ENCODE results near the gene ARHGEF17.

The ARHGEF17 gene

DNA sequence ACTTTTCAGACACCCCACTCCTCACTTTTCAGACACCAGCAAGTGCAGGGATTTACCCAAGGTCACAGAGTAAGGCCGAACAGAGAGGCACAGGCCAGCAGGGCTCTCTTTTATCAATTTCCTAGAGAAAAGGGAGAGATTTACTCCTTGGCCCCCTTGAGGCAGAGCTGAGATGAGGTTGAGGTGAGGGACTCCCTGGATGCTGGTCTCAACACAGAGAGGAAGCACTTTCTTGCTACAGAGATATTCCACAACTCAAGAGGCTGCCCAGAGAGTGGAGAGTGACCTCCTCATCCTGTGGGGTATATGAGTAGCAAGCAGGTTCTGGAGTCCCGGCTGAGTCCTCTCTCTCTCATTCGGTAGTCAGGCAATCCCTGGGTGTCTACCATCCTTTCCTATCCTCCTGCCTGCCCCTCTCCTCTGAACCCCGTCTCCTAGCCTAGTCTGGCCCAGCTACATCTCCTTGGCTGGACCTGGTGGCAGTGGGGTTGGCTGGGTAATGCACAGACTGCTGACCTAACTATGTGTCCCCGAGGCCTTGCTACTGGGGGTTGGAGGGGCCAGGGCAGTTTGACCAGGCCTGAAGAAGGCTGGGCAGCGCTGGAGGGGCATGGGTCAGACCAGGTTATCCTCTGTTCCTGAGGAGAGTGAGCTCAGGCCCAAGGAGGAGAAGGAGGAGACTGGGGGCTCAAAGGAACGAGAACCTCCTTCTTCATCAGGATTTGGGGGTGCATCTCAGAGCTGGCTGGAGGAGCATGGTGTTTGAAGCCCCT lies 1.8 kb upstream of the ARHGEF17 start:
- Histone ChIP-seq H3K36me3 (ENCODE audit: control insufficient read depth in 1 of 2, insufficient read depth in 2 of 2, low read length in 2 of 2) (no peaks in the 10 kb centered on the region), H3K4me1 (ENCODE audit: control insufficient read depth in 1 of 2, insufficient read depth in 2 of 2, low read length in 2 of 2) (peaks cover 12 to 13% of the 10 kb centered on the region in 2 donors), H3K9ac (ENCODE audit: low read depth in 1 of 2, low read length in 2 of 2) (no peak overlapping the region), H3K9me3 (ENCODE audit: control insufficient read depth in 1 of 2, low read length in 2 of 2) (no peaks in the 10 kb centered on the region), H3K27ac (ENCODE audit: low read depth, low read length) (no peak overlapping the region), H3K27me3 (ENCODE audit: control insufficient read depth in 1 of 2, insufficient read depth in 2 of 2, low read length in 2 of 2) (peaks cover 3 to 4% of the 10 kb centered on the region in 2 donors), H3K4me3 (ENCODE audit: low read depth in 1 of 2, low read length in 2 of 2) (no peak overlapping the region)

DNA sequence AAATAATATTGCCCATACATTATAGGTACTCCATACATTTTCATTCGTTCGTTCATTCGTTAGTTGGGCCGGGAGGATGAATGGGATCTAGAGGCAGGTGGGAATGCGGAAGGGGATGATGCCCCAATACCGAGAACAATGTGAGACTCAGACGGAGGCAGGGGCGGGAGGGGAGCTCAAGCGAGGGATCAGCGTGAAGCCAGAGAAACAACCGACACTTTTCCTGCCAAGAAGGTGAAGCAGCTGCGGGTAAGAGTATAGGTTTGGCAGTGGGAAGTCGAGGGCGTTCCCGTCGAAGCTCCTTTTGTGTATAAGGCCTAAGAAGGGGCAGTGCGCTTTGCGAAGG lies 1.1 kb upstream of the ARHGEF17 start:
- Histone ChIP-seq H3K9me3 (ENCODE audit: control insufficient read depth in 1 of 2, low read length in 2 of 2) (no peaks in the 10 kb centered on the region), H3K4me3 (ENCODE audit: low read depth in 1 of 2, low read length in 2 of 2) (peak overlapping the region; percentile 13 to 56), H3K27me3 (ENCODE audit: control insufficient read depth in 1 of 2, insufficient read depth in 2 of 2, low read length in 2 of 2) (peaks cover 3 to 4% of the 10 kb centered on the region in 2 donors), H3K4me1 (ENCODE audit: control insufficient read depth in 1 of 2, insufficient read depth in 2 of 2, low read length in 2 of 2) (peaks cover 12 to 17% of the 10 kb centered on the region in 2 donors), H3K27ac (ENCODE audit: low read depth, low read length) (peak overlapping the region; percentile 34), H3K9ac (ENCODE audit: low read depth in 1 of 2, low read length in 2 of 2) (peak overlapping the region in 1 of 2 donors; percentile 32), H3K36me3 (ENCODE audit: control insufficient read depth in 1 of 2, insufficient read depth in 2 of 2, low read length in 2 of 2) (no peaks in the 10 kb centered on the region)

DNA sequence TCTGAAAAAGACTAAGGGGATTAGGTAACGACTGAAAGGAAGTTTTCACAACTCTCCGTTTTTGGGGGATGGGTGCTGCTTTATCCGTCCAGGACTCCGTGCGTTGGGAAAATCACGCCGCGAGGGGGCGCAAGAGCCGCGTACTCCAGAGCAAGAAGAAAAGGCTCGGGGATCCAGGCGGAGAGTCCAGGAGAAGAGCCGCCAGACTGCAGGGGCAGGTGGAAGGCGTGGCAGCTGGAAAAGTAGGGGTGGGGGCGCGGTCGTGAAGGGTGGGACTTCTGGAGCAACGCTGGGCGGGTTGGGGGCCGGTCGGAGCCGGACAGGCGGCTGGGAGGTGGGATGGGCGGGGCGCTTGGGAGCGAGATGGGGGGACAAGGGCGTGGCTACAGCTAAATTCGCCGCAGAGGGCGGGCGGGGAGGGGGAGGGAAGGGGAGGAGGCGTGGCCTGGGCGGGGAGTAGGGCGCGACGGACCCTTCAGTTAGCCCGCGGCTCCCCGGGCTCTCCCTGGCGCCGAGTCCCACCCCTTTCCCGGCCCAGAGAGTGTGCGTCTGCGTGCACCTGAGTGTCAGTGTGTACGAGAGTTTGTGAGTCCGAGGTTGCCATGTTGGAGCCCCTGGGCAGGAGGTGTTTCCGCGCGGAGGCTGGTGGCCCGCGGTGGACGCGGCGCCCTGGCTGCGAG lies 613 bp upstream of the ARHGEF17 start:
- Histone ChIP-seq H3K4me1 (ENCODE audit: control insufficient read depth in 1 of 2, insufficient read depth in 2 of 2, low read length in 2 of 2) (peaks cover 12 to 17% of the 10 kb centered on the region in 2 donors), H3K4me3 (ENCODE audit: low read depth in 1 of 2, low read length in 2 of 2) (peak overlapping the region; percentile 71 to 76), H3K9ac (ENCODE audit: low read depth in 1 of 2, low read length in 2 of 2) (peak overlapping the region; percentile 25 to 32), H3K27me3 (ENCODE audit: control insufficient read depth in 1 of 2, insufficient read depth in 2 of 2, low read length in 2 of 2) (peaks cover 3 to 4% of the 10 kb centered on the region in 2 donors), H3K27ac (ENCODE audit: low read depth, low read length) (peak overlapping the region; percentile 89), H3K9me3 (ENCODE audit: control insufficient read depth in 1 of 2, low read length in 2 of 2) (no peaks in the 10 kb centered on the region), H3K36me3 (ENCODE audit: control insufficient read depth in 1 of 2, insufficient read depth in 2 of 2, low read length in 2 of 2) (no peaks in the 10 kb centered on the region)

DNA sequence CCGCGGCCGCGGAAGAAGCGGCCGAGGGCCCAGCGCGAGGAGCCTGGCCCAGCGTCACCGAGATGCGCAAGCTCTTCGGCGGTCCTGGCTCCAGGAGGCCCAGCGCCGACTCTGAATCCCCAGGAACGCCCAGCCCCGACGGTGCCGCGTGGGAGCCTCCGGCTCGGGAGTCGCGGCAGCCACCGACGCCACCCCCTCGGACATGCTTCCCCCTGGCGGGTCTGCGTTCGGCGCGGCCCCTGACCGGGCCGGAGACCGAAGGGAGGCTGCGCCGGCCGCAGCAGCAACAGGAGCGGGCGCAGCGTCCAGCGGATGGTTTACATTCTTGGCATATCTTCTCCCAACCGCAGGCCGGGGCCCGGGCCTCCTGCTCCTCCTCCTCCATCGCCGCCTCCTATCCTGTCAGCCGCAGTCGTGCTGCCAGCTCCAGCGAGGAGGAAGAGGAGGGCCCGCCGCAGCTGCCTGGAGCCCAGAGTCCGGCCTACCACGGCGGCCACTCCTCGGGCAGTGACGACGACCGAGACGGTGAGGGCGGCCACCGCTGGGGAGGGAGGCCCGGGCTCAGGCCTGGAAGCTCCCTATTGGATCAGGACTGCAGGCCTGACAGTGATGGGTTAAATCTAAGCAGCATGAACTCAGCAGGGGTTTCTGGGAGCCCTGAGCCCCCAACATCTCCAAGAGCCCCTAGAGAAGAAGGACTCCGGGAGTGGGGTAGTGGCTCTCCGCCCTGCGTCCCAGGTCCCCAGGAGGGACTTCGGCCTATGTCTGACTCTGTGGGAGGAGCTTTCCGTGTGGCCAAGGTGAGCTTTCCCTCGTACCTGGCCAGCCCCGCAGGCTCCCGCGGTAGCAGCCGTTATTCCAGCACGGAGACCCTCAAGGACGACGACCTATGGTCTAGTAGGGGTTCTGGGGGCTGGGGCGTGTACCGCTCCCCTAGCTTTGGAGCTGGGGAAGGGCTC lies 1.2 kb downstream of the ARHGEF17 start:
- Histone ChIP-seq H3K9me3 (ENCODE audit: control insufficient read depth in 1 of 2, low read length in 2 of 2) (no peaks in the 10 kb centered on the region), H3K27ac (ENCODE audit: low read depth, low read length) (peak overlapping the region; percentile 89), H3K9ac (ENCODE audit: low read depth in 1 of 2, low read length in 2 of 2) (peak overlapping the region; percentile 32 to 65), H3K4me1 (ENCODE audit: control insufficient read depth in 1 of 2, insufficient read depth in 2 of 2, low read length in 2 of 2) (peaks cover 13 to 18% of the 10 kb centered on the region in 2 donors), H3K27me3 (ENCODE audit: control insufficient read depth in 1 of 2, insufficient read depth in 2 of 2, low read length in 2 of 2) (peaks cover 3 to 4% of the 10 kb centered on the region in 2 donors), H3K36me3 (ENCODE audit: control insufficient read depth in 1 of 2, insufficient read depth in 2 of 2, low read length in 2 of 2) (no peaks in the 10 kb centered on the region), H3K4me3 (ENCODE audit: low read depth in 1 of 2, low read length in 2 of 2) (peak overlapping the region; percentile 60 to 76)

DNA sequence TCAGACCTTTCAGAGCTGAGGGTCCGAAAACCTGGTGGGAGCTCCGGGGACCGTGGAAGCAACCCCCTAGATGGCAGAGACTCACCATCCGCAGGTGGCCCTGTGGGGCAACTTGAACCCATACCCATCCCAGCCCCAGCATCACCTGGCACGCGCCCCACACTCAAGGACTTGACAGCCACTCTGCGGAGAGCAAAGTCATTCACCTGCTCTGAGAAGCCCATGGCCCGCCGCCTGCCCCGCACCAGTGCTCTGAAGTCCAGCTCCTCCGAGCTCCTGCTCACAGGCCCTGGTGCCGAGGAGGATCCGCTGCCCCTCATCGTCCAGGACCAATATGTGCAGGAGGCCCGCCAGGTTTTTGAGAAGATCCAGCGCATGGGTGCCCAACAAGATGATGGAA lies 2.0 kb downstream of the ARHGEF17 start:
- peak overlapping the region; percentile 89 for H3K27ac ChIP-seq (ENCODE audit: low read depth, low read length)
- H3K27me3 ChIP-seq (ENCODE audit: control insufficient read depth in 1 of 2, insufficient read depth in 2 of 2, low read length in 2 of 2): peaks cover 3 to 4% of the 10 kb centered on the region in 2 donors
- peak overlapping the region; percentile 37 to 57 for H3K4me3 ChIP-seq (ENCODE audit: low read depth in 1 of 2, low read length in 2 of 2)
- H3K9ac ChIP-seq (ENCODE audit: low read depth in 1 of 2, low read length in 2 of 2): peak overlapping the region; percentile 32 to 65
- H3K4me1 ChIP-seq (ENCODE audit: control insufficient read depth in 1 of 2, insufficient read depth in 2 of 2, low read length in 2 of 2): peaks cover 17 to 23% of the 10 kb centered on the region in 2 donors
- H3K9me3 ChIP-seq (ENCODE audit: control insufficient read depth in 1 of 2, low read length in 2 of 2): no peaks in the 10 kb centered on the region
- H3K36me3 ChIP-seq (ENCODE audit: control insufficient read depth in 1 of 2, insufficient read depth in 2 of 2, low read length in 2 of 2): no peaks in the 10 kb centered on the region

DNA sequence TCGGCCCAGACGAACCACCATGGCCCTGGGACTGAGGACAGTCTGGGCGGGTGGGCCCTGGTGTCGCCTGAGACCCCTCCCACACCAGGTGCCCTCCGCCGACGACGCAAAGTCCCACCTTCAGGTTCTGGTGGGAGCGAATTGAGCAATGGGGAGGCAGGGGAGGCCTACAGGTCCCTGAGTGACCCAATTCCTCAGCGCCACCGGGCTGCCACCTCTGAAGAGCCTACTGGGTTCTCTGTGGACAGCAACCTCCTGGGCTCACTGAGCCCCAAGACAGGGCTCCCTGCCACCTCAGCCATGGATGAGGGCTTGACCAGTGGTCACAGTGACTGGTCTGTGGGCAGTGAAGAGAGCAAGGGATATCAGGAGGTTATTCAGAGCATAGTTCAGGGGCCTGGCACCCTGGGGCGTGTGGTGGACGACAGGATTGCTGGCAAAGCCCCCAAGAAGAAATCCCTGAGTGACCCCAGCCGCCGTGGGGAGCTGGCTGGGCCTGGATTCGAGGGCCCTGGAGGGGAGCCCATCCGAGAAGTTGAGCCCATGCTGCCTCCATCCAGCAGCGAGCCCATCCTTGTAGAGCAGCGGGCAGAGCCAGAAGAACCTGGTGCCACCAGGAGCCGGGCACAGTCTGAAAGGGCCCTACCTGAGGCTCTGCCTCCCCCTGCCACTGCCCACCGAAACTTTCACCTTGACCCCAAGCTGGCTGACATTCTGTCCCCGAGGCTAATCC lies 2.8 kb downstream of the ARHGEF17 start:
- Histone ChIP-seq H3K9ac (ENCODE audit: low read depth in 1 of 2, low read length in 2 of 2) (peak overlapping the region in 1 of 2 donors; percentile 6), H3K36me3 (ENCODE audit: control insufficient read depth in 1 of 2, insufficient read depth in 2 of 2, low read length in 2 of 2) (no peaks in the 10 kb centered on the region), H3K4me1 (ENCODE audit: control insufficient read depth in 1 of 2, insufficient read depth in 2 of 2, low read length in 2 of 2) (peaks cover 17 to 23% of the 10 kb centered on the region in 2 donors), H3K4me3 (ENCODE audit: low read depth in 1 of 2, low read length in 2 of 2) (peak overlapping the region; percentile 10 to 29), H3K9me3 (ENCODE audit: control insufficient read depth in 1 of 2, low read length in 2 of 2) (no peaks in the 10 kb centered on the region), H3K27ac (ENCODE audit: low read depth, low read length) (peak overlapping the region; percentile 5), H3K27me3 (ENCODE audit: control insufficient read depth in 1 of 2, insufficient read depth in 2 of 2, low read length in 2 of 2) (peaks cover 3 to 4% of the 10 kb centered on the region in 2 donors)

DNA sequence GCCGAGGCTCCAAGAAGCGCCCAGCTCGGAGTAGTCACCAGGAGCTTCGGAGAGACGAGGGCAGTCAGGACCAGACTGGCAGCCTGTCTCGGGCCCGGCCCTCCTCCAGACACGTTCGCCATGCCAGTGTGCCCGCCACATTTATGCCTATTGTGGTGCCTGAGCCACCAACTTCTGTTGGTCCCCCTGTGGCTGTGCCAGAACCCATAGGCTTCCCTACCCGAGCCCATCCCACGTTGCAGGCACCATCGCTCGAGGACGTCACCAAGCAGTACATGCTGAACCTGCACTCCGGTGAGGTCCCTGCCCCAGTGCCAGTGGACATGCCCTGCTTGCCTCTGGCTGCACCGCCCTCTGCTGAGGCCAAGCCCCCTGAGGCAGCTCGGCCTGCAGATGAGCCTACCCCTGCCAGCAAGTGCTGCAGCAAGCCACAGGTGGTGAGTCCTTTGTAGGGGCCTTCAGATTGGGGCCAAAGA lies 3.4 kb downstream of the ARHGEF17 start:
- Histone ChIP-seq H3K9ac (ENCODE audit: low read depth in 1 of 2, low read length in 2 of 2) (peak overlapping the region in 1 of 2 donors; percentile 12), H3K4me1 (ENCODE audit: control insufficient read depth in 1 of 2, insufficient read depth in 2 of 2, low read length in 2 of 2) (peaks cover 16 to 22% of the 10 kb centered on the region in 2 donors), H3K4me3 (ENCODE audit: low read depth in 1 of 2, low read length in 2 of 2) (peak overlapping the region; percentile 29 to 36), H3K27ac (ENCODE audit: low read depth, low read length) (no peak overlapping the region), H3K36me3 (ENCODE audit: control insufficient read depth in 1 of 2, insufficient read depth in 2 of 2, low read length in 2 of 2) (no peaks in the 10 kb centered on the region), H3K27me3 (ENCODE audit: control insufficient read depth in 1 of 2, insufficient read depth in 2 of 2, low read length in 2 of 2) (peaks cover 2 to 4% of the 10 kb centered on the region in 2 donors), H3K9me3 (ENCODE audit: control insufficient read depth in 1 of 2, low read length in 2 of 2) (no peaks in the 10 kb centered on the region)

DNA sequence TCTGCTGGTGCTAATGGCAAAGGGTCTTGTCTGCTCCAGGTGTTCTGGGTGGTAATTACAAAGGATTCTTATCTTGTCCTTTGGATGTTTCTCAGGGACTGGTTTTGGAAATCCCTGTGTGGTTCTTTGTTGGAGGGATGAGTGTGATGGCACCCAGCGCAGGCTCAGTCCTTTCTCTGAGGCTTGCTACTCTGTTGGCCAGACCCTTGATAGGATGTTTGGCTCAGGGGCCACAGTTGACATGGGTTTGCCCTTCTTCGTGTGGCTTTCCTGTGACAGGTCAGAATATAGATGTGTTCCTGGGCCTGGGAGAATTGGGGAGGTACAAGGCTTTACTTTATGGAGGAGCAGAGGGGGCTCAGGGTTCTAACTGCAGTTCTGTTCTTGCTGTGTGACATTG lies 4.0 kb downstream of the ARHGEF17 start:
- no peak overlapping the region for H3K27ac ChIP-seq (ENCODE audit: low read depth, low read length)
- no peaks in the 10 kb centered on the region for H3K36me3 ChIP-seq (ENCODE audit: control insufficient read depth in 1 of 2, insufficient read depth in 2 of 2, low read length in 2 of 2)
- H3K4me1 ChIP-seq (ENCODE audit: control insufficient read depth in 1 of 2, insufficient read depth in 2 of 2, low read length in 2 of 2): peaks cover 15 to 19% of the 10 kb centered on the region in 2 donors
- peaks cover 0 to 4% of the 10 kb centered on the region in 2 donors for H3K27me3 ChIP-seq (ENCODE audit: control insufficient read depth in 1 of 2, insufficient read depth in 2 of 2, low read length in 2 of 2)
- H3K9me3 ChIP-seq (ENCODE audit: control insufficient read depth in 1 of 2, low read length in 2 of 2): no peaks in the 10 kb centered on the region
- peak overlapping the region; percentile 12 to 43 for H3K9ac ChIP-seq (ENCODE audit: low read depth in 1 of 2, low read length in 2 of 2)
- H3K4me3 ChIP-seq (ENCODE audit: low read depth in 1 of 2, low read length in 2 of 2): peak overlapping the region; percentile 29 to 36

DNA sequence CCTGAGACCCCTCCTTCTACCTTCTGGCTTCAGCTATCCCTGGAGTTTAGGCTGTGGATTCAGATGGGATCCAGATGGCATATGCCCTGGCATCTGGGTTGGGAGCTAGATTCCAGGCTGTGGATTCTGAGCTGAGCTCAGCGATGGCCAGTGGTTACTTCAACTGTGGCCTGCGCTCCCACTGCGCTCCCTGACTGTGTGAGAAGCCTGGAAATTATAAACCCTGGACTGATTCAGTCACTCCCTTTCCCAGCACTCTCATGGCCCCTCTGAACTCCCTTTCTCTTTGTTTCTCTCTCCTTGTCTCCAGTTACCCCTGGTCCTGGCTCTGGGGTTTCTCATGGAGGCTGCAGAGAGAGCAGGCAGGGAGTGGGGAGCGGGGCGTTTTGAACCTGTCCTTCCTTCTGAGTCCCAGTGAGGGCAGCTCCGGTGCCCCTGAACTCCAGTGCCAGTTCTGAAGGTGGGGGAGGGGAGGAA lies 4.8 kb downstream of the ARHGEF17 start:
- H3K4me1 ChIP-seq (ENCODE audit: control insufficient read depth in 1 of 2, insufficient read depth in 2 of 2, low read length in 2 of 2): peaks cover 17 to 18% of the 10 kb centered on the region in 2 donors
- H3K27ac ChIP-seq (ENCODE audit: low read depth, low read length): peak overlapping the region; percentile 3
- H3K4me3 ChIP-seq (ENCODE audit: low read depth in 1 of 2, low read length in 2 of 2): peak overlapping the region; percentile 36 to 40
- peak overlapping the region in 1 of 2 donors; percentile 48 for H3K9ac ChIP-seq (ENCODE audit: low read depth in 1 of 2, low read length in 2 of 2)
- no peaks in the 10 kb centered on the region for H3K36me3 ChIP-seq (ENCODE audit: control insufficient read depth in 1 of 2, insufficient read depth in 2 of 2, low read length in 2 of 2)
- no peaks in the 10 kb centered on the region for H3K9me3 ChIP-seq (ENCODE audit: control insufficient read depth in 1 of 2, low read length in 2 of 2)
- peaks cover 0 to 4% of the 10 kb centered on the region in 2 donors for H3K27me3 ChIP-seq (ENCODE audit: control insufficient read depth in 1 of 2, insufficient read depth in 2 of 2, low read length in 2 of 2)

Data from duodenal mucosa (tissue), 2 donors.